Hepatocyte (in vitro differentiated cells): ENCODE results near the gene NCAPH2. TPM values are rescaled to one million over a fixed set of nuclear protein-coding genes. Genes with fewer than 3 reads are reported as not detected.

Source experiments
- DNase-seq: peaks from one replicate; pipeline ENCODE4 v3.0.0-alpha.2; 2016; ENCODE audit warnings: low spot score
- H2AFZ ChIP-seq: fragments of 200-600 bp; sonication (generic); 2 replicates; pipeline ENCODE4 v1.6.0; 2016; ENCODE audit warnings: antibody characterized with exemption, mild to moderate bottlenecking
- H3K27ac ChIP-seq: fragments of 200-600 bp; sonication (generic); 2 replicates; pipeline ENCODE4 v1.5.1; 2016; ENCODE audit warnings: mild to moderate bottlenecking
- H3K27me3 ChIP-seq: fragments of 200-600 bp; sonication (generic); 2 replicates; pipeline ENCODE4 v1.6.1; 2016
- H3K36me3 ChIP-seq: fragments of 200-600 bp; sonication (generic); replicated peaks from 2 replicates; pipeline ENCODE4 v1.5.1; 2016; ENCODE audit warnings: low read depth; ENCODE audit not compliant: insufficient read depth
- H3K4me1 ChIP-seq: fragments of 200-600 bp; sonication (generic); 2 replicates; pipeline ENCODE4 v1.5.1; 2016; ENCODE audit warnings: mild to moderate bottlenecking, moderate library complexity; ENCODE audit not compliant: insufficient read depth
- H3K4me2 ChIP-seq: fragments of 200-600 bp; sonication (generic); 2 replicates; pipeline ENCODE4 v1.6.0; 2016
- H3K4me3 ChIP-seq: fragments of 200-600 bp; sonication (generic); 2 replicates; pipeline ENCODE4 v1.5.1; 2016; ENCODE audit warnings: mild to moderate bottlenecking
- H3K79me2 ChIP-seq: fragments of 200-600 bp; sonication (generic); 2 replicates; pipeline ENCODE4 v1.6.0; 2017; ENCODE audit warnings: mild to moderate bottlenecking
- H3K9me2 ChIP-seq: fragments of 200-600 bp; sonication (generic); replicated peaks from 2 replicates; pipeline ENCODE4 v1.6.0; 2017; ENCODE audit warnings: mild to moderate bottlenecking; ENCODE audit not compliant: insufficient read depth
- H3K9me3 ChIP-seq: fragments of 200-600 bp; sonication (generic); 2 replicates; pipeline ENCODE4 v1.5.1; 2016; ENCODE audit warnings: low read depth, mild to moderate bottlenecking
- H4K20me1 ChIP-seq: fragments of 200-600 bp; sonication (generic); 2 replicates; pipeline ENCODE4 v1.6.0; 2016; ENCODE audit warnings: mild to moderate bottlenecking; ENCODE audit not compliant: insufficient read depth, poor library complexity, severe bottlenecking
- EZH2 ChIP-seq: fragments of 200-600 bp; sonication (generic); IDR thresholded peaks from 2 replicates; pipeline ENCODE4 v1.6.1; 2016; ENCODE audit warnings: antibody characterized with exemption, mild to moderate bottlenecking, borderline replicate concordance
- EZH2phosphoT487 ChIP-seq: fragments of 200-600 bp; sonication (generic); IDR thresholded peaks from one replicate; pipeline ENCODE4 v1.6.1; 2018; ENCODE audit warnings: antibody characterized with exemption, mild to moderate bottlenecking, low read depth, moderate library complexity; ENCODE audit not compliant: unreplicated experiment, severe bottlenecking
- WGBS: methylation state at CpG from one replicate; pipeline ENCODE4 v1.1.6; 2016; ENCODE audit warnings: low lambda C conversion rate; ENCODE audit errors: missing lambda C conversion rate; 5-methylcytosine and 5-hydroxymethylcytosine counted together
- polyA plus RNA-seq: library from polyadenylated mRNA; unstranded; fragments of >200 nt; fragmentation: Nextera tagmentation; extraction: Ambion mirVana; gene quantifications from 2 replicates; pipeline ENCODE4 v1.2.1, GENCODE V29; 2016
- total RNA-seq: library from RNA; depleted of rRNA; stranded (reverse); fragments of >200 nt; gene quantifications from 2 replicates; pipeline ENCODE4 v1.2.3, GENCODE V29; 2014
- TF ChIP-seq, protein P1 (sequence below): fragments of 200-600 bp; sonication (generic); IDR thresholded peaks from 2 replicates; pipeline ENCODE4 v1.5.1; 2016; ENCODE audit warnings: antibody characterized with exemption, mild to moderate bottlenecking; ENCODE audit not compliant: poor library complexity

NCAPH2 gene
- total and polyA plus RNA-seq, 2 experiments from 2014 or later, result 25.6 to 40.6 TPM

DNA sequence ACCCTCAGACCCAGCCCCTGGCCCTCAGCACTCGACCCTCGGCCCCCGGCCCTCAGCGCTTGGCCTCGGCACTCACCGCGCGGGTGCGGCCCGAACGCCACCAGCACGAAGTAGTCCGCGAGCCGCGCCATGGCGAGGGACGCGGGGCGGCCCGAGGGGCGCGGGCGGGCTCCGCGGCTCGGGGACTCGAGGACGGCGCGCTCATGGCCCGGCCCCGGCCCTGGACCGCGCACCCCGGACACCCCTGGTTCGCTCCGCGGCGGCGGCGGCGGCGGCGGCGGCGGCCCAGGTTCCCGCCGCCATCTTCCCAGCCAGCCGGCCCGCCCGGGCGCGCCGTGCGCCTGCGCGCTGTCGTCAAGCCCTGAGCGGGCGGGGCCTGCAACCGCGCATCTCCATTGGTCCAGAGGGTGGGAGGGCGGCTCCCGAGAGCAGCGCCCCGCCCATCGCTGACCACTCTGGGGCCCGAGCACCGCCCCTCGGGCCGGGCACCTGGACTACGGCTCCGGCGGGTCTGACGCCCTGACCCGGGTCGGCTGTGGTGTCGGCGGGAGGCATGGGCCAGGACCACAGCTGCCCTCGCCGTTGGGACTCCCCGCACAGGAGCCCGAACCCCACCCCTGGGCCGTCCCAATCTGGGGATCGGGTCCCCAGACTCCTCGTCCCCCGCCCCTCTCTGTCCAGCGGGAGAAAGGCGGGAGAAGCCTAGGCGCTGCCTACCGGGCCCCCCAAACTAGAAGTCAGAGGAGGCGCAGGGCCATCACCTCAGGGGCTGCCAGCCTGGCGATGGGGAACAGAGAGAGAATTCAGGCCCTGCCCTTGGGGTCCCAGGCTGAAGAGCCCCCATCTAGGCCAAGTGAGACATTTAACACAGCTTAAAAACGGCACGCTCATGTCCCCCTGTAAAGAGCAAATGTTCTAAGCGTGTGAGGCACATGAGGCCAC is 33.0 kb upstream of the NCAPH2 start, which contains the start of gene SBF1:
TSS of gene SBF1 (minus strand) at position 326 of the 942 bp plus-strand sequence. CDS start at position 131, 195 bp downstream.
- peaks cover 45% of the 10 kb centered on the region for H4K20me1 ChIP-seq
- no peaks in the 10 kb centered on the region for H3K36me3 ChIP-seq
- H3K4me2 ChIP-seq, result peak within 1 kb of the TSS; percentile 89
- whole genome bisulfite sequencing, result 8% methylated on average over 30 of the region's 97 CpGs
- peak; percentile 97 for DNase-seq
- TF ChIP-seq EZH2phosphoT487, result no peak
- TF ChIP-seq, protein P1, sequence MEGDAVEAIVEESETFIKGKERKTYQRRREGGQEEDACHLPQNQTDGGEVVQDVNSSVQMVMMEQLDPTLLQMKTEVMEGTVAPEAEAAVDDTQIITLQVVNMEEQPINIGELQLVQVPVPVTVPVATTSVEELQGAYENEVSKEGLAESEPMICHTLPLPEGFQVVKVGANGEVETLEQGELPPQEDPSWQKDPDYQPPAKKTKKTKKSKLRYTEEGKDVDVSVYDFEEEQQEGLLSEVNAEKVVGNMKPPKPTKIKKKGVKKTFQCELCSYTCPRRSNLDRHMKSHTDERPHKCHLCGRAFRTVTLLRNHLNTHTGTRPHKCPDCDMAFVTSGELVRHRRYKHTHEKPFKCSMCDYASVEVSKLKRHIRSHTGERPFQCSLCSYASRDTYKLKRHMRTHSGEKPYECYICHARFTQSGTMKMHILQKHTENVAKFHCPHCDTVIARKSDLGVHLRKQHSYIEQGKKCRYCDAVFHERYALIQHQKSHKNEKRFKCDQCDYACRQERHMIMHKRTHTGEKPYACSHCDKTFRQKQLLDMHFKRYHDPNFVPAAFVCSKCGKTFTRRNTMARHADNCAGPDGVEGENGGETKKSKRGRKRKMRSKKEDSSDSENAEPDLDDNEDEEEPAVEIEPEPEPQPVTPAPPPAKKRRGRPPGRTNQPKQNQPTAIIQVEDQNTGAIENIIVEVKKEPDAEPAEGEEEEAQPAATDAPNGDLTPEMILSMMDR, result no peak
- TF ChIP-seq EZH2, result no peak
- H3K4me3 ChIP-seq, result peak within 1 kb of the TSS; percentile 53
- no peaks in the 10 kb centered on the region for H3K9me2 ChIP-seq
- H3K9me3 ChIP-seq, result no peaks in the 10 kb centered on the region
- peaks cover 10% of the 10 kb centered on the region for H3K27me3 ChIP-seq
- peaks cover 34% of the 10 kb centered on the region for H3K4me1 ChIP-seq
- peaks cover 46% of the 10 kb centered on the region for H3K79me2 ChIP-seq
- peak within 1 kb of the TSS; percentile 85 for H3K27ac ChIP-seq
- peak within 1 kb of the TSS; percentile 71 for H2AFZ ChIP-seq

- peak overlapping the region; percentile 89 for H3K4me2 ChIP-seq
- 99% methylated on average over 6 of the region's 6 CpGs for WGBS
- no peaks in the 10 kb centered on the region for H3K9me2 ChIP-seq
- no peaks in the 10 kb centered on the region for H3K36me3 ChIP-seq
- no peak overlapping the region for H3K4me3 ChIP-seq
- H3K27me3 ChIP-seq, result peaks cover 17% of the 10 kb centered on the region
- H3K27ac ChIP-seq, result no peak overlapping the region
- peaks cover 28% of the 10 kb centered on the region for H3K4me1 ChIP-seq
- peaks cover 40% of the 10 kb centered on the region for H3K79me2 ChIP-seq
- peaks cover 38% of the 10 kb centered on the region for H4K20me1 ChIP-seq
- no peak for DNase-seq
- H3K9me3 ChIP-seq, result no peaks in the 10 kb centered on the region
- TF ChIP-seq EZH2phosphoT487, result no peak
- TF ChIP-seq EZH2, result no peak
- TF ChIP-seq, protein P1, result no peak
- H2AFZ ChIP-seq, result peak overlapping the region; percentile 71
These were observed 32.4 kb upstream of the NCAPH2 start for GRCh38 chr22:50475652-50476002.

DNA sequence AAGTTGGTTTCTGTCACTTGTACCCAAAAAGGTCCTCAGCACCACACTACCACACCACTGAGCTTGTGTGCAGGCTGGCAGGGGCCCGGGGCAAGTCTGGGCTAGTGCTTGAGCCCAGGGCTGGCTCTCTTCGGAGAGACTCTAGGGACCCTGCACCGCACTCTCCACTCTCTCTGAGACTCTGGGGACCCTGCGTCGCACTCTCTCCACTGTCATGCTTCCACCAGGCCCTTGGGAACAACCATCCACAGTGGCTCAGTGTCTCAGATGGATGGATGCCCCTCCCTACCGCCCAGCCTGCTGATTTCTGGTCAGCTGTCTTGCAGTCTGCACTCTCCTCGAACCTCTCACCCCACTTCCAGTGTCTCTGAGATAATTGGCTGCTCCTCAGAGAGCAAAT is 31.2 kb upstream of the NCAPH2 start:
- WGBS, result 85% methylated on average over 7 of the region's 7 CpGs
- no peaks in the 10 kb centered on the region for H3K9me2 ChIP-seq
- no peak overlapping the region for H3K4me3 ChIP-seq
- H3K9me3 ChIP-seq, result no peaks in the 10 kb centered on the region
- H3K27ac ChIP-seq, result no peak overlapping the region
- peaks cover 25% of the 10 kb centered on the region for H3K27me3 ChIP-seq
- DNase-seq, result no peak
- H4K20me1 ChIP-seq, result peaks cover 26% of the 10 kb centered on the region
- no peak overlapping the region for H3K4me2 ChIP-seq
- TF ChIP-seq EZH2 (no peak), EZH2phosphoT487 (no peak)
- TF ChIP-seq, protein P1, result no peak
- H3K4me1 ChIP-seq, result peaks cover 20% of the 10 kb centered on the region
- H3K36me3 ChIP-seq, result no peaks in the 10 kb centered on the region
- peaks cover 28% of the 10 kb centered on the region for H3K79me2 ChIP-seq
- H2AFZ ChIP-seq, result no peak overlapping the region
